Osteoblast (primary cell): ENCODE data around the gene EDN3. TPM values are rescaled to one million over a fixed set of nuclear protein-coding genes. Genes with fewer than 3 reads are reported as not detected.

Experiments
- DNase-seq: peaks from one replicate; pipeline ENCODE4 v3.0.0; 2011; ENCODE audit warnings: low spot score, mixed read lengths; ENCODE audit not compliant: insufficient read length; ENCODE audit errors: missing footprints
- H2AFZ ChIP-seq: 2 replicates; pipeline ENCODE4 v1.6.0; 2011; ENCODE audit warnings: mild to moderate bottlenecking, low read length
- H3K27ac ChIP-seq: 2 replicates; pipeline ENCODE4 v1.5.1; 2011; ENCODE audit warnings: mild to moderate bottlenecking, low read depth, low read length, moderate library complexity
- H3K27me3 ChIP-seq: 2 replicates; pipeline ENCODE4 v1.6.0; 2012; ENCODE audit warnings: mild to moderate bottlenecking, control low read depth, inconsistent platforms, low read length, moderate library complexity; ENCODE audit not compliant: insufficient read depth
- H3K36me3 ChIP-seq: 2 replicates; pipeline ENCODE4 v1.5.1; 2011; ENCODE audit warnings: mild to moderate bottlenecking, low read length, control low read depth, moderate library complexity; ENCODE audit not compliant: insufficient read depth
- H3K4me1 ChIP-seq: 2 replicates; pipeline ENCODE4 v1.5.1; 2011; ENCODE audit warnings: mild to moderate bottlenecking, low read length, control low read depth, moderate library complexity; ENCODE audit not compliant: insufficient read depth
- H3K4me2 ChIP-seq: 2 replicates; pipeline ENCODE4 v1.6.0; 2011; ENCODE audit warnings: mild to moderate bottlenecking, low read length; ENCODE audit not compliant: insufficient read depth
- H3K4me3 ChIP-seq: fragments of 200-600 bp; sonication (generic); 3 replicates; pipeline ENCODE4 v1.5.1; 2012; ENCODE audit warnings: mild to moderate bottlenecking, low read length, inconsistent platforms; ENCODE audit not compliant: insufficient read depth
- H3K79me2 ChIP-seq: 2 replicates; pipeline ENCODE4 v1.6.0; 2012; ENCODE audit warnings: mild to moderate bottlenecking, low read length, control low read depth, inconsistent platforms; ENCODE audit not compliant: insufficient read depth
- H3K9me3 ChIP-seq: 2 replicates; pipeline ENCODE4 v1.5.1; 2011; ENCODE audit warnings: low read depth, low read length, control low read depth
- H4K20me1 ChIP-seq: 2 replicates; pipeline ENCODE4 v1.6.0; 2012; ENCODE audit warnings: mild to moderate bottlenecking, low read length, control low read depth; ENCODE audit not compliant: insufficient read depth
- CTCF ChIP-seq: IDR thresholded peaks from 2 replicates; pipeline ENCODE4 v1.5.1; 2011; ENCODE audit warnings: mild to moderate bottlenecking, low read depth, low read length, moderate library complexity; ENCODE audit errors: extremely low read depth
- total RNA-seq: library from RNA; depleted of rRNA; stranded (reverse); fragments of >200 nt; gene quantifications from 2 replicates; pipeline ENCODE4 v1.2.3, GENCODE V29; 2012

Gene EDN3
- total RNA-seq, 1 donor = not detected

GRCh38 chr20:59320854-59321647 is 20.6 kb downstream of the EDN3 start:
- Histone ChIP-seq H3K4me1 (no peaks in the 10 kb centered on the region), H3K4me2 (no peak overlapping the region), H2AFZ (no peak overlapping the region), H4K20me1 (no peaks in the 10 kb centered on the region), H3K36me3 (no peaks in the 10 kb centered on the region), H3K27me3 (no peaks in the 10 kb centered on the region), H3K4me3 (no peak overlapping the region), H3K9me3 (no peaks in the 10 kb centered on the region), H3K79me2 (no peaks in the 10 kb centered on the region), H3K27ac (no peak overlapping the region)
- TF ChIP-seq CTCF = no peak
- DNase-seq = peak; percentile 35

DNA sequence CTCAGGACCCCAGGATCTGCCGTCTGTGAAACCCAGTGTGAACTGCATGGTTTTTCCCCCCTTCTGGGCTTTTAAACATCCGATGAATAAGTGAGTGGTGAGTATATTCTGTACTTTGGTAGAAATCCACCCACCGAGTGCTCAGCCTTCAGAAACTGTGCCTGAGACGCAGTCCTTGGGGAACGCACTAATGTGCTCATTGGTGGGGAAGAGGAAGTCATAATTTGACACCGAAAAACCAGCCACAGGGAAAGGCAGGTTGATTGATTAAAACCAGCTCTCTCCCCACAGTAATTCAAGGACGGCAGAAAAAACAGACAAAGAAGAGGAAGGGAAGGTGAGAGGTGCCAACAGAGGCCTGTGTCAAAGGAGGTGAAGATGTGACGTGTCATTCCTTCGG is 21.7 kb downstream of the EDN3 start:
- TF ChIP-seq CTCF = no peak
- H3K27ac ChIP-seq = no peak overlapping the region
- no peaks in the 10 kb centered on the region for H3K9me3 ChIP-seq
- no peaks in the 10 kb centered on the region for H4K20me1 ChIP-seq
- no peak overlapping the region for H3K4me2 ChIP-seq
- no peaks in the 10 kb centered on the region for H3K4me1 ChIP-seq
- no peak overlapping the region for H2AFZ ChIP-seq
- no peaks in the 10 kb centered on the region for H3K79me2 ChIP-seq
- no peak overlapping the region for H3K4me3 ChIP-seq
- H3K27me3 ChIP-seq = no peaks in the 10 kb centered on the region
- H3K36me3 ChIP-seq = no peaks in the 10 kb centered on the region
- peak; percentile 50 for DNase-seq

DNA sequence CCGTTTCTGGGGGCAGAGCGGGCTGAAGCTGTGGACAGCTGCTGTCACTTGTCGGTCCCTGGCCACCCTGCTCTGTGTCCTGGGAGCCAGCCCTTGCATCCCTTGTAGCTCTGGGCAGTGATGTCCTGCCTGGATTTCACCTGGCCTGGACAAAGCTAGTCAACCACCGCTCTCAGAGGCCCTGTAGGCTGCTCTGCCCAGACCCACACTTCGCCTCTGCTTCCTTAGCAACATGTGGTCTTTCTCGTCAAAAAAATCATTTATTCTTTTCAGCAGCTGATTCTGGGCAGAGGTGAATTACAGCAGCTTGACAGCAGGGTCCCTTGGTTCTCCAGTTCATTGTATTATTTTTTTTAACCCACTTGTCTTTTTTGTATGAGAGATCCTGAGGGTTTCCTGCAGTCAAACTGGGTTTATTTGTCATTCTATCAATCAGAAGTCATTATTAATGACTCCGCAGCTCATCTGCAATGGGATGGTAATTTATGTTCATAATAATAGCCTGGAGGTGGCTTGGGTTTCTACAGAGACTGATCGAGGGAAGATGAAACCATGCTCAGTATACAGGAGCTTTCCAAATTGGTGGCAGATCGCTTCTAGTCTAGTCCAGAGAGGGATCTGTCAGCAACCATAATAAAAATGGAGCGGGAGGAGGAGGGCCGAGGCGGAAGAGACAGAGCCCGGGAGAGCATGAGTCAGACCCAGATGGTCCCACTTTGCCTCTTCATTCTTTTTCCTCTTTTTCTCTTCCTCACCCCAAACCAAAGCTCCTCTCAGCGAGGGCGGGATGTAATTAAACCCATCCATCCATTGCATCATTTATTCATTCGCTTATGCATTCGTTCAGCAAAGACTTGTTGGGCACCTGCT is 22.4 kb downstream of the EDN3 start:
- no peak overlapping the region for H3K4me3 ChIP-seq
- H3K4me2 ChIP-seq = no peak overlapping the region
- no peak for DNase-seq
- no peaks in the 10 kb centered on the region for H4K20me1 ChIP-seq
- no peak overlapping the region for H2AFZ ChIP-seq
- H3K9me3 ChIP-seq = no peaks in the 10 kb centered on the region
- H3K4me1 ChIP-seq = no peaks in the 10 kb centered on the region
- no peaks in the 10 kb centered on the region for H3K79me2 ChIP-seq
- H3K27ac ChIP-seq = no peak overlapping the region
- TF ChIP-seq CTCF = no peak
- no peaks in the 10 kb centered on the region for H3K36me3 ChIP-seq
- H3K27me3 ChIP-seq = no peaks in the 10 kb centered on the region

DNA sequence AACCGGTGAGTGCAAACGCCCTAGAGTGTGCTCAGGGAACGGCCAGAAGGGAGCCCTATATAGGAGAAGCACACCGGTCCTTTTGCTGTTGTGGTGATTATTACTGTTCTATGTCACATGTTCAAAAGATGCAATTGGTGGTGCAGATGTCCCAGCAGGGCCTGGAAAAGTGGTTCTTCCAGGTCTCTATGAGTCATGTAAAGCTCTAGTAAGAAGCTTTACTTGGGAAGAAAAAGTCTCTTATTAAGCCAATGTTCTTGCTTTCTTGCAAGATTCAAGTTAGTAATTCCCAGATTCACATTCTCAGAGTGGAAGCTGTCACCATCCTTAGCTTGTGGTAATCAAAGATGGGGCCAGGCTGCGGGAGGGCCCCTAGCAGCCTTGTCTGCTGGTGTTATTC is 23.3 kb downstream of the EDN3 start:
- DNase-seq = no peak
- Histone ChIP-seq H3K27me3 (no peaks in the 10 kb centered on the region), H3K36me3 (no peaks in the 10 kb centered on the region), H2AFZ (no peak overlapping the region), H3K4me1 (no peaks in the 10 kb centered on the region), H3K4me3 (no peak overlapping the region), H4K20me1 (no peaks in the 10 kb centered on the region), H3K27ac (no peak overlapping the region), H3K9me3 (no peaks in the 10 kb centered on the region), H3K4me2 (no peak overlapping the region), H3K79me2 (no peaks in the 10 kb centered on the region)
- TF ChIP-seq CTCF = no peak
